OCI-LY7 (cell line): ENCODE data around the gene NSRP1.

Experiments
- CTCF ChIP-seq: fragments of 200-600 bp; sonication (generic); conservative IDR thresholded peaks from 2 replicates; pipeline ENCODE4 v1.5.1; 2014; ENCODE audit warnings: mild to moderate bottlenecking, antibody characterized with exemption, low read length, moderate library complexity, mixed read lengths
- EZH2phosphoT487 ChIP-seq: fragments of 200-600 bp; sonication (generic); IDR thresholded peaks from 2 replicates; pipeline ENCODE4 v1.6.1; 2018; ENCODE audit warnings: low read depth, borderline replicate concordance, mild to moderate bottlenecking, mixed run types, antibody characterized with exemption, low read length, moderate library complexity, mixed read lengths

- TF ChIP-seq CTCF = no peak
- no peak for TF ChIP-seq EZH2phosphoT487
Measured at GRCh38 chr17:30188211-30188939, 71.8 kb downstream of the NSRP1 start.
